ENCODE data around the gene EIF4G2.

EIF4G2 gene

DNA sequence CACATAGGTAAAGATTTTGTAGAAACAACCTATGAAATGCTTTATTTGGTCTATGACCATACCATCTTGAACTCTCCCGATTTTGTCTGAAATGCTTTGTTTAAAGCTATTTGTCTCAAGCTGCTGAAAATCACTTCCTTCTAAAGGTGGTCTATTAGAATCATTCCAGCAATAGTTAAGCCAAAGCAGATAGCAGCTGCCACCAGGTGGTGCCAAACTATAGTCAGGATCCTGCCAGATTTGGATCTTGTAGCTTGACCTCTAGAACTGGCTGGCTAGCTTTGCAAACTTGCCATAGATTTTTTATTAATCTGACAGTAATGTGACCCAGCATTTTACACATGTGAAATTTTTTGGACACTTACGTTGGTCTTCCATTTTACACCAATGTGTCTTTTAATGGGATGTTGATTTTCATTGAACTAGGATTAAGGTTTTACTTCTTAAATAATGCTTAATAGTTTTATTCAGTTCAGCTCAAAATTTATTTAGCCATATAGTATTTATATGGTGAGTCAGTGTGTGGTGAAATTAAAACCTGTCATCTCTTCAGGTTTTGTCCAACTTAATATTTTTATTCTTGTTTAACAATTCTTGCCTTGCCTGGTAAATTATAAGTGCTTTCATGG, 38.0 kb downstream of the EIF4G2 start:
- DNase-seq: peak; percentile 6

DNA sequence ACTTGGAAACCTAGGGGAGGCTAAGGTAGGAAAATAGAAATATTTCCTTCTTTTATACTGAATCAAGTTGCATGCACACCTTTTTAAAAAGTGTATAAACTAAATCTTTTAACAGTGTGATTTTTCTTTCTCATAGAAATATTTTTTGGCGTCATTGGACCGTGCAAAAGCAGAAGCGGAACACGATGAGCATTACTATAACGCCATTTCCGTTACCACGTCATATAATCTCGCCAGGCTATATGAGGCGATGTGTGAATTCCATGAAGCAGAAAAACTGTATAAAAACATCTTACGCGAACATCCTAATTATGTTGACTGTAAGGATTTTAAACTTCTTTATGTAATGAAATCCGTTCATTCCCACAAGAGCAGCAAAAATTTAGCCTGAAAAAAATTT, 44.3 kb downstream of the EIF4G2 start:
- no peak for DNase-seq

- no peak for DNase-seq
These were observed 45.0 kb downstream of the EIF4G2 start for GRCh38 chr11:10763766-10764165.

DNA sequence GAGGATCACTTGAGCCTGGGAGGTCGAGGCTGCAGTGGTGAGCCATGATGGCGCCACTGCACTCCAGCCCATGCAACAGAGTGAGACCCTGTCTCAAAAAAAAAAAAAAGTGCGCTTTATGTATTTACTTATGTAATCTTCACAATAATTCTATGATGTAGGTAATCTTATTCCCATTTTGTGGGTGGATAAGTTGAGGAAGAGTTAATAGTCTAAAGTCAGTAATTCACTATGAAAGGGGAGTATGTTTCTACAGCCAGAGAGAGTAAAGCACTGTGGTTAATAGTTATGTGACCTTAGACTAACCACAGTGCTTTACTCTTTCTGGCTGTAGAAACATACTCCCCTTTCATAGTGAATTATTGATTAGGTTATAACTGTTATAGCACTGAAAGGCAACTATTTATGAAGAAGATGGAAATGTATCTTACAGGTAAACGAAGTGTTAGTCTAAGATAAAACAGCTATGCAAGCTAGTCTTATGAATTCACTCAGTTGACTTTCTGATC, 45.8 kb downstream of the EIF4G2 start:
- DNase-seq: no peak

- no peak for DNase-seq
These were observed 46.5 kb downstream of the EIF4G2 start for GRCh38 chr11:10762185-10762584.

DNA sequence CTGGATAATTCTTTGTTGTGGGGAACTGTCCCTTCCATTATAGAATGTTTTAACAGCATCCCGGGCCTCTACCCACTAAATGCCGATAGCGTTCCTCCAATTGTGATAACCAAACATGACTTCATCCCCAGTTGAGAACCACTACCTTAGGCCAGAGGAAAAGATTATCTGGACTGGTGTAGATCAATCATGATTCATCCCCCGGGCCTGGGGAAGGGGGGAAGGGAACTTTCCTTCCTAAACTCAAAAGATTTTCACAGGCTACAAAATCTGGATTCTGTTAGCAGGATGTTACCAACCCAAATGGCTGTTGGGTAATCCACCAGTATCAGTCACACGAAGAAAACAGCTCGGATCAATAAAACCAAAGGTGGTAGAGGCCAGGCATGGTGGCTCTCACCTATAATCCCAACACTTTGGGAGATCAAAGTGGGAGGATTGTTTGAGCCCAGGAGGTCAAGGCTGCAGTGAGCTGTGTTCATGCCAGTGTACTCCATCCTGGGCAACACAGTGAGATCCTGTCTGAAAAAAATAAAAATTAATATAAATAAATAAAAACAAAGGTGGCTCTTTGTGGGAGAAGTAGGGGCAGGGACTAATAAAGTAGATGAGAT, 47.5 kb downstream of the EIF4G2 start:
- DNase-seq: no peak

DNA sequence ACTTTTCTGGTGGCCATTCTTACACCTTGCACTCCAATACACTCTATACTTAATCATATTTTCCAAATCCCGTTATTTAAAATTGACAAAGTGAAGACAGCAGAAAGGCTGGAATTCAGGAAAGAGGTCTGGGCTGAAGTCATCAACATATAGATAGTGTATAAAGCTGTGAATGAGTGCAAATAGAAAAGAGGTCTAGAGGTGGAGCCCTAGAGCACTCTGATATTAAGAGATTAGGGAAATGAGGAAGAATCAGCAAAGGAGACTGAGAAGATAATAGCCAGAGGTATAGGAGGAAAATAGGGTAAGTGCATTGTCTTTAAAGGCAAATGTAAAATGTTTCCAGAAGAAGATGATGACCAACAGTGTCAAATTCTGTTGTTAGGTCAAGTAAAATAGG, 49.8 kb downstream of the EIF4G2 start:
- DNase-seq: no peak

DNA sequence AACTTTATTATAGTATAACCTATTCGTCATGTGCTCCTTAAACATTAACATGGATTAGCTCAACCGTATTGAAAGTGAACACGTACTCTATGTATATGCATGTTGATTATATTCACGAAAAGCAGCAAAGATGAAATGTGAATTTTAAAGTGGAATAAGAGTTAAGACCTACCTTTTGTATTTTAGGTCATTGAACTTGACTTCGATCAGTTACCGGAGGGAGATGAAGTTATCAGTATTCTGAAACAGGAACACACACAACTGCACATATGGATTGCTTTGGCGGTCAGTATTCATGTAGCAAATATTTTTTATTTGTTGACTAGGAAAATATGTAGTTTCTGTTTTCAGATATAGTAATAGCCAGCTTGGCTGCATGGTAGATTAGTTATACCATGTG, 56.2 kb downstream of the EIF4G2 start:
- no peak for DNase-seq

- DNase-seq: no peak
These were observed 56.7 kb downstream of the EIF4G2 start for GRCh38 chr11:10752061-10752460.

GRCh38 chr11:10751581-10751940, 57.2 kb downstream of the EIF4G2 start:
- no peak for DNase-seq

- peak; percentile 87 for DNase-seq
These were observed 57.7 kb downstream of the EIF4G2 start, which contains the start of gene CTR9 for GRCh38 chr11:10750838-10751580. Gene CTR9, plus strand, starts transcription at chr11:10751246. Its CDS starts 167 bp downstream, at chr11:10751413.

DNA sequence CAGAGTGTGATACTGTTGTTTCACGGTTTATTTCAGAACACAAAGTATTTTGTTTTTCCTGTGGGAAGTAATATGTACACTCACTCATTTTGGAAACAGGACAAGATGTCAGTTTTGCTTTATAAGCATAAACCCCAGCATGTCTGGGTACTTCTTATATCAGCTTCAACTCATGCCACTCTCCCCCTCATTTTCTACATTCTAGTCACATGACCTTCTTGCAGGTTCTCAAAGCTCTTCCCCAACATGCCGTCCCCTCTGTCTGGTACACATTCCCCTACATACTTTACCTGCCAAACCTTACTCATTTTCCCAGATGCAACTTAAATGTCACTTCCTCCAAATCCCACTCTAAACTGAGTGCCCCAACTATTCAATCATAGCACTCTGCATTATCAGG, 59.2 kb downstream of the EIF4G2 start:
- DNase-seq: no peak

DNA sequence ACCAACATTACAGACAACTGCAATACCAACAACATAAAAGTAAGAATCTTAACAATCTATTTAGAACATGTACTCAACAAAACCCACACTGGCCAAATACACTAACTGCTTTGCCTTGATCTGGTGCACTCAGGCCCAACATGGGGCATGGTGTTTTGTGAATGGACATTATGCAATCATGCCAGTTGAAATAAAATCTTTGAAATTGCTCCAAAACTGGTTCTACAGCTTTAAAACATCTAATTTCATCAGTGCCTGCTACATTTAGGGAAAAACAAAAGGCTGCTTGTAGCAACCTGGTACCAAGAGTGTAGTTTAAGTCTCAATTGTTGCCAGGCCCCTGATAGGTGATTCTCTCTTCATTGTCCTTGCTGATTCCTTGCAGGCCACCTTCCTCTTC, 61.0 kb downstream of the EIF4G2 start:
- no peak for DNase-seq
